ENCODE data around the gene SREBF1. TPM values are rescaled to one million over a fixed set of nuclear protein-coding genes. Genes with fewer than 3 reads are reported as not detected.

The SREBF1 gene
- polyA plus RNA-seq, 1 of the 3 experiments (the other 2 are of a cell fraction) = 20.4 TPM

Small RNA genes within 50 kb of the gene (small RNA-seq; reads per million reads assigned to genes)
- gene MIR33B = 0.69 to 94.0 (median 22.5) reads per million in 7 experiments
- gene MIR6777 = 0 reads per million in 7 experiments

Other genes with a start within 250 kb of the SREBF1 start
- 49.8 and 52.8 TPM in 2 replicates for gene PEMT, start 245.3 kb downstream of the SREBF1 start, polyA plus RNA-seq (2012; rRNA removed)
- 2.6 and 4.7 TPM in 2 replicates for gene RAI1, start 155.5 kb downstream of the SREBF1 start, polyA plus RNA-seq (2012; rRNA removed)
- gene TOM1L2, start 135.4 kb upstream of the SREBF1 start, polyA plus RNA-seq (2012; rRNA removed) = 85.4 and 91.7 TPM in 2 replicates
- 3.6 and 5.5 TPM in 2 replicates for gene DRC3, start 135.9 kb upstream of the SREBF1 start, polyA plus RNA-seq (2012; rRNA removed)
- gene ATPAF2, start 202.2 kb upstream of the SREBF1 start, polyA plus RNA-seq (2012; rRNA removed) = 17.0 and 20.8 TPM in 2 replicates
- gene GID4, start 202.4 kb upstream of the SREBF1 start, polyA plus RNA-seq (2012; rRNA removed) = 4.3 and 4.4 TPM in 2 replicates